NCI-H82 treated with DMSO at 0.1 percent for 48 hours (cell line): ENCODE measurements around the gene CLK1.
"Not testable (repeated sequence)": the region's sequence is repeated elsewhere in the genome, so short reads cannot be mapped to it uniquely, and the experiment has no call there.

ENCODE experiments used
- DNase-seq: peaks from one replicate; lab custom pipeline; 2025; ENCODE audit not compliant: unreplicated experiment; lab: John Stamatoyannopoulos, UW

Gene CLK1

DNA sequence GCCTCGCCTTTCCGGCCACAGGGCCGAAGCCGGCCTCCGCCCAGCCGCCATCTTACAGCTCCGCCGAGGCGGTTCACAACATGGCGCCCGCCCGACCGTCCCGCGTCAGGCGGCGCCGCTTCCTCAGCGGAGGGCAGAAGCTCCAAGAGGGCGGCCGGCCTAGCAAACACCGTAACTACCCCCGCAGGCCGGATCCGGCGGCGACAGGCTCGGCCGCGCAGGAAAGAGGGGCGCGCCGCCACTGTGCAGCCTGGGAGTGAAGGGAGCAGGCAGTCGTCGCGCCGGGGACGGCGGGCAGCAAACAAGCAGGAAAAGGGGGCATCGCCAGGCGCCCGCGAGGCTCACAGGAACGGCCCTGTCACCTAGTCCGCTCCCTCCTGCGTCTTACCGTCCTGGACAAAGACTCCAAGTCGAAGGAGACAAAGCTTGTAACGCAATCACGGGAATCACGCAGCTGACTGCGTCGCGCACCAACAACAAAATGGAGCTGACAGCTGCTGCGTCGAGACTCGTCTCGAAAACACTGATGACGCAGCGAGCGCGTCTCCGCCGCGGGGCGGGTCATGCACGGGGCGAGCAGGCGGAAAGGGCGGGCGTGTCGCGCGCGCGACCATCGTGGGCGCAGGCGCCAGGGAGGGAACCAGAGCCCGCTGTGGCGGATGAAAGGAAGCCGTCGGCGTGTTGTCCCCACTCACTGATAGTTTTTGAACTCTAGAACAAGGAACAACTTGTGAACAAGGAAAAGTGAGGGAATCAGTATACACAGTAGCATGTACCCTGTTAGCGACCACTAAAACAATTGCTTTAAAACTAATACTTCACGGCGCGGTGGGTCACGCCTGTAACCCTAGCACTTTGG is at the start of gene CLK1:
Gene CLK1, minus strand, starts transcription at position 483 of the 859 bp plus-strand sequence. CDS start 2,796 bp downstream, outside the sequence.
- DNase-seq: peak; percentile 64

DNA sequence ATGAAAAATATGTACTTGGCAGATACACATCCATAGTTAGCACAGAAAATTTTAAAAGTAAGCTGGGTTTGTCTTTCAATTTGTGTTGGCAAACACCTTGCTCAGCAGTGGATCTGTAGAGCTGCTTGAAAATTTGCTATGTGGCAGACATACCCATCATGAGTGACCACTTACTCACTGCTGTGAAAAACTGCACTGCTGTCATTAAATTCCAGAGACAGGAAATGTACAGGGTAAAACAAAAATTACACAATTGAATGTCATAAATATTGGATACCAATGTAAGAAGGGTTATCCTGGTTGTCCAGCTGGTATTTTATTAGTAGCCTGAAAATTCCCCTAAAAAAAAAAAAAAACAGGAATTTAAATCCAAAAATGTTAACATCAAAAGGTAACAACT is 49.2 kb upstream of the CLK1 start:
- no peak for DNase-seq

DNA sequence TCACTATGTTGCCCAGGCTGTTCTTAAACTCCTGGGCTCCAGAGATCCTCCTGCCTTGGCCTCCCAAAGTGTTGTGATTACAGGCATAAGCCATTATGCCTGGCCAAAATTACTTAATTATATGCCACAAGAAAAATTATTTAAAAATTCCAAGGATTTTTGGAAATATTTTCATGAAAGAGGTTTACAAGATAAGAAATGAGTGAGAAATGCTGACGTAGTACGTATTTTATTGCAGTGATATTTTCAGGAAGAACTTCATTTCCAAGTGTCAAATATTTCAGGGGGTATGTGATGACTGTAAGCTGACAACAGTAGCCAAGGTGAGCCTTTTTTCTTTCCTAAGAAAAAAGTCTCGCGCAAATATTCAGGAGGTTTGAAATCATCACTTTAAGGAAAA is 45.5 kb upstream of the CLK1 start:
- DNase-seq: no peak

DNA sequence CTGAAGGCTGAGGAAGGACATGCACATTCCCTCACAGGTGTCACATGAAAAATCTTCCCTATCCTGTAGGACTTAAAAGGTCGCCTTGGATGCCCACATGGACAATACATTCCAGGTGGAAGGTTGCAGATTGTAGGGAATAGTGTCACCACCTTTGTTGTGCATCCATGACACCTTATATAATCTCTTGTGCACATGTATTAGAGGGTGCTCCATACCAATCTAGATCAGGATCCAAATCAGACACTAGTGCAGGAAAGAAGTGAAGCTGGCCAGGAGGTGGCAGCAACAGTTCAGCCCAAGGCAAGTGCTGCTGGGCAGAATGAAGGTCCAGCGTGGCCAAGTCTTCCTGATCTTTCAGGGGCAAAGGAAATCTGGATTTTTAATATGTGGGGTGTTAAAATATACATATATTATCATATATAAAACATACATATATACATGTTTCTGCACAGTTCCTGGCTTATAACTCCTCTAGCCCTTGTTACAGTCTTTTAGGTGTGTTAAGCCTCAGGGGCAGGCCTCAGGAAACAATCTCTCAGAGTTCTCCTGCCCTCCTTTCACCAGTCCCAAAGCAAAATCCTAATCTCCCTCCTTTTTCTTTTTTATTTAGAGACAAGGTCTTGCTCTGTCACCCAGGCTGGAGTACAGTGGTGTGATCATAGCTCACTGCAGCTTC is 41.3 kb upstream of the CLK1 start:
- DNase-seq: peak; percentile 40

DNA sequence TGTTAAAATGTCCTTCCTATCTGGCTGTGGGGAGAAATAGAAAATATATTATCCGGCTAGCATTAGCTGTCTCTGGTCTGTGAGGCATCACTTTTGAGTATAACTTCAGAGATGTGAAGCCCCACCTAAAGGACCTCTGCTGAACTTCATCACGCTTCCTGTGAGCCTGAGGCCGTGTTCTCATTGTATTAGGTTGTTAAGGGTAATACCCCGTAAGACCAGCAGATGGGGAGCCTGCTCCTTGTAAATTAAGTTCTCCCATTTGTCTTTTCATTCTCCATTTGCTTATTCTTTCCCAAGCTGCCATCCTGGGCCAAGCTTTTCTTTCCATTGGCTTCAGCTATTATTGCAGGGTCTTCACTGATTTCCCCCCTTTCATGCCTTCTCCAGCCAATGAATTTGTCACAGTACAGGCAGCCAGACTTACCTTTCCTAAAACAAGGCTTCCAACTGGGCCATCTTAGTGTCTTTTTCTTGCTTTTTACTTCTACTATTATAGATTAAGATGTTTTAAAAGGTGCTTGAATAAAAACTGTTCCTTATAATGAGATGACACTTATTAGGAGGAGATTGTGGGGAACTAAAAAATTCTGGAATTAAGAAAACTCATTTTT is 37.1 kb upstream of the CLK1 start:
- peak; percentile 83 for DNase-seq

DNA sequence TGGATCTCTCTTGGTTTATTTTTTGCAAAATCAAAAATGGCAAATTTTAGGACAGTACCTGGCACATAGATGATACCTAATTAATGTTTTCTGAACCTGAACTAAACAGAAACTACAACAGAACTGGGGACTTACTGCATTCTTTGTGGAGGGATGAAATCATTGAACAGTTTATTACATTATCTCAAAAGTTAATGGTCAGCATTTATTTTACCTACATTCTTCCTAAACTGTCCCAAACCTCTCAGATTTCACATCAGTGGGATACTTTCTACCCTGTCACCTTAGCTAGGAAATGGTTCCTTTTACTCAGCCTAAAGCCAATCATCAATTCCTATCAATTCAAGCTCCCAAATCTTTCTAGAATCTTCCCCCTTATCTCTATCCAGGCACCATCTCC is 35.0 kb upstream of the CLK1 start:
- DNase-seq: no peak

DNA sequence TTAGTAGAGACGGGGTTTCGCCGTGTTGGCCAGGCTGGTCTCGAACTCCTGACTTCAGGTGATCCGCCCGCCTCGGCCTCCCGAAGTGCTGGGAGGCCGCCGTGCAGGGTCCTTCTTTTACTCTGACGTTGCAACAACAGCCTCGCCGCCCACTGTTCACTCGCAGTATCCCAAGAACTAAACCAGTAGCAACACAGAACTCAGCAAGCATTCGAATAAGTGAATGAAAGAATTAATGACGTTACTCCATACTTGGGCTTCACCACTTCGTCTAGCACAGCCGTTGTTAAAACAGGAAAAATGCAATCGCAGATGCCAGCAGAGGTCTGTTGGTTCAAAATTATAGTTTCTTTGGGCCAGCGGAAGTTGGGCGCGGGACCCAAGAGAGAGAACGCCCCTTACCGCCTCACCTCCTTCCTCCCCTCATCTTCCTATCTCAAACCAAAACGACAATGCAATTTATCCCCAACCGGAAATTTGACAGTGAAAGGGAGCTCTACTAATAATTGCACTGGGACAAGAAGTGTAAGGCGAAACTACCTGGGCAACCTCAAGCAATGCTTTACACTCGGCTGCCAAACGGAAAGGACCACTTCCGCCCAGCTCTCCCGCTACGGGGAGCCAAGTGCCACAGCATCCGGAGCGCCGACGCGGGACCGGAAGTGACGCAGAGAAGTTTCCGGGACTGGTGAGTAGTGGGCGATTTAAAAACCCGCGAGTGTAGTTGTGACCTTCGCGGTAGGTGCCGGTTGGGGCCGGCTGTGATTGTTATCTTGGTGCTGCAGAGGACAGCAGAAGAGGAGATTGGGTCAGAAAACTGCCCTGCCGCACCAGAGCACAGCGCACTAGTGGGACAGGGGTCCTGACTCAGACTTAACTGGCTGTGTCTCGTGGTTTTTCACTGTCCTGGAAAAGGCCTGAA is 24.5 kb upstream of the CLK1 start, which contains the start of the genes NIF3L1 and PPIL3:
Gene NIF3L1, plus strand, starts transcription at position 668 of the 922 bp plus-strand sequence. CDS start 2,573 bp downstream, outside the sequence.
Gene PPIL3, minus strand, starts transcription at position 374 of the 922 bp plus-strand sequence. CDS start 1,462 bp downstream, outside the sequence.
- peak; percentile 96 for DNase-seq

DNA sequence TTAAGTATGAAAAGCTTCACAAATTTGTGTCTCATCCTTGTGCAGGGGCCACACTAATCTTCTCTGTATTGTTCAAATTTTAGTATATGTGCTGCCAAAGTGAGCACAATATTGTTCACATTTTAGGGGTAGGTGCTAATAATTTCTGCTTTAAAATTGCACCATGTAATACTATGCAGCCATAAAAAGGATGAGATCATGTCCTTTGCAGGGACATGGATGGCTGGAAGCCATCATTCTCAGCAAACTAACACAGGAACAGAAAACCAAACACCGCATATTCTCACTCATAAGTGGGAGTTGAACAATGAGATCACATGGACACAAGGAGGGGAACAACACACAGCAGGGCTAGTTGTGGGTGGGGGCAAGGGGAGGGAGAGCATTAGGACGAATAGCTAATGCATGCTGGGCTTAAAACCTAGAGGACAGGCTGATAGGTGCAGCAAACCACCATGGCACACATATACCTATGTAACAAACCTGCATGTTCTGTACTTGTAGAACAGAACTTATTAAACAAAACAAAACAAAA is 17.3 kb upstream of the CLK1 start:
- not testable (repeated sequence) for DNase-seq

DNA sequence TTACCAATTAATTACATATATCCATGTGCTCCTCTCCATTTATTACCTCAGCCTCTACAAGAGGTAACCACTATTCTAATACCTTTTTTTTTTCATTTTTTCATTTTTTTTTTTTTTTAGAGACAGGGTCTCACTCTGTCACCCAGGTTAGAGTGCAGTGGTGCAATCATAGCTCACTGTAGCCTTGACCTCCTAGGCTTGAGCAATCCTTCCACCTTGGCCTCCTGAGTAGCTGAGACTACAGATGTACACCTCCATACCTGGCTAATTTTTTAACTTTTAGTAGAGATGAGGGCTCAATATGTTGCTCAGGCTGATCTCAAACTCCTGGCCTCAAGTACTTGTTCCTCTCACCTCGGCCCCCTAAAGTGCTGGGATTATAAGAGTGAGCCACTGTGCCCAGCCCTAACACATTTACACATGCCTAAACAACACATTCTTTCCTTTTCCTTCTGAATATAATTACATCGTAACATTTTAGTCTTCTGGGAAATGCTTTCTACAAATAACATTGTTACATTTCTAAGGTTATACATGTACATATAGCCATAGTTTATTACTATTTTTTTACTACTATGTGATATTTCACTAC is 13.9 kb upstream of the CLK1 start:
- DNase-seq: no peak

DNA sequence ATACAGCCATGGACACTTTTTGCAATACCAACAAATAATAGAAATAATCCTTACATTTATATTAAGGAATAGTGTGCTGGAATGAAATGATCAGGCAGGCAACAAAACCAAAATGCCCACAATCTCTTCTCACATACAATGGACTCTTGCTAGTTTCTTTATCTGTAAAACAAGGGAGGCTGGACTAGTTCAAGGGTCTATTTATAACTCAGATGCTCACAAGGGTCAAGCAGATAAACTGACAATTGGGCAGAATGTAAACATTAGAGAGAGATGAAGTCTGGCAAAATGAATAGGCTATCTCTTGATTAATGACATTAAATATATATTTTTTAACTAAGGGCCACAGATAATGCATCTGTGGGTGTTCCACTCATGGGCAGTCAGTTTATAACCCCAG is 13.0 kb upstream of the CLK1 start:
- DNase-seq: no peak

DNA sequence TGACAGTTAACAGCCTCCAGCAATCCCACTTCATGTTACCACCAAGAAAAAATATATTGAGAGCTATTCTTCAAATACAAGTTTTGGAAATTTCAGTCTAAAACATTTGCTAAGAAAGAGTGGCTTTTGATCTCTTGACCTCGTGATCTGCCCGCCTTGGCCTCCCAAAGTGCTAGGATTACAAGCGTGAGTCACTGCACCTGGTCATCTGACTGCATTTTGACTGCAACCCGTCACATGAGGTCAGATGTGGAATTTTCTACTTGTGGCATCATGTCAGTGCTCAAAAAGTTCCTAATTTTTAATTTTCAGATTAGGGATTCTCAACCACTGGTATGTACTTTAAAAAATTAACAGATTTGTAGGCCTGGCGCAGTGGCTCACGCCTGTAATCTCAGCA is 9.1 kb upstream of the CLK1 start:
- DNase-seq: no peak

DNA sequence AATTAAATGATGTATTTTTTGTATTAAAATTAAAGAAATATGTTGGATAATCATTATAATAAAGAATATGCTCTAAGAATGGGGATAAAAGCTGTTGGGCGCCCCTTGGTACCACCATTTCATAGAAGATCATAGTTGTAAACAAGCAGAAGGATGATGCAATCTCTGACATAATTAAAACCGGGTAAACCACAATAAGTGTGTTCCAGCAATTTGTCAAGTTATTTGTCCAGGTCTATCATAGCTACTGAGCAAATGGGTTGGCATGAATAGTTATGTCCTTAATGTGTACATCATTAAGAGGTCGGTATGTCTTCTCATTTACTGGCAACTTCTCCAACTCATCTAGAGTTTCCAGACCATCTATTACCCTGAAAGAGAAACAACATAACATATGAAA is 6.7 kb upstream of the CLK1 start:
- no peak for DNase-seq

DNA sequence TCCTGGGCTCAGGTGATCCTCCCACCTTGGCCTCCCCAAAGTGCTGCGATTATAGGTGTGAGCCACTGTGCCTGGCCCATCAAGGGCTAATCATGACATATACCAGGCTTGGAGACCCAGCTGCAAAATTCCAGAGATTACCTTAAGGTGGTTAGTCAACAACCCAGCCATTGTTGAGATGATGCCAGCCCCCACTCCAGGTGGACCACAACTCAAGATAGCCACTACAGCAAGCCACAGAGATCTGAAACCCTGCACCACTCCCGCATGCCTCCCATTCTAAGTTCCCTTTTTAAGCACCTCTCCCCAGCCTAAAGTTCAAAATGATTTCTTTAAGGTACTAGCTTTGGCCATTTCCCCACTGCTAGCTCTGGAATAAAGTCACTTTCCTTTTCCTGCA is 4.6 kb upstream of the CLK1 start:
- DNase-seq: no peak

DNA sequence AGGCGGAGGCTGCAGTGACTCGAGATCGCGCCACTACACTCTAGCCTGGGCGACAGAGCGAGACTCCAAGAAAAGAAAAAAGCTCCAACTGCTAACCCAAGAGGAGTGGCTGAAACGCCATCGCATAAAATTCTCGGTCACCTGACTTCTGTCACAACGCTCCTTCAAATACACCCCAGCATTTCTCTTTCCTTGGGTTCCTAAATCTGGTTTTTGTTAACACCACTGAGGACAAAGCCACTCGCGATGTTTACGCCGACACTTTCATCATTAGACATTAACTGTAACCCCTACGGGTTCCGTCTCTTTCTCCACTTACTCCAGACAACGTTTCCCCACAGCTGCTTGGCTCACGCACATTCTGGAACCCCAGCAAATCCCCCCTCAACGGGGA is 679 bp downstream of the CLK1 start:
- DNase-seq: no peak

DNA sequence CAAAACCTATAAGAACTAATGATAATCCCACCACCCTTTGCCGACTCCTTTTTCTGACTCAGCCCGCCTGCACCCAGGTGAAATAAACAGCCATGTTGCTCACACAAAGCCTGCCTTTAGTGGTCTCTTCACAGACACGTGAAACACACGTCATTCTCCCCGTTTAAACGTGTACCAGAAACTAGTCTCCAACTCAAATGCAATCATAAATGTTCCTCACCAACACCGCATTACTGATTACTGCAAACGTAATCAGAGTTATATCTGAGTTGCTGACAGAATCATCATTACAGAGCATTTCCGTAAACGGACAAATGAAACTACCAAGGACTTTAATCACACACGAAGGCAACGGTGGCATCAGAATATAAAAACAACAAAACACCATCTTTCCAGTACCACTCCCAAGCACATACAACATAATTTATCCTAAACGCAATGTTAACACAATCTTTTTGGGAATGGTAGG is 1.9 kb downstream of the CLK1 start:
- DNase-seq: no peak

DNA sequence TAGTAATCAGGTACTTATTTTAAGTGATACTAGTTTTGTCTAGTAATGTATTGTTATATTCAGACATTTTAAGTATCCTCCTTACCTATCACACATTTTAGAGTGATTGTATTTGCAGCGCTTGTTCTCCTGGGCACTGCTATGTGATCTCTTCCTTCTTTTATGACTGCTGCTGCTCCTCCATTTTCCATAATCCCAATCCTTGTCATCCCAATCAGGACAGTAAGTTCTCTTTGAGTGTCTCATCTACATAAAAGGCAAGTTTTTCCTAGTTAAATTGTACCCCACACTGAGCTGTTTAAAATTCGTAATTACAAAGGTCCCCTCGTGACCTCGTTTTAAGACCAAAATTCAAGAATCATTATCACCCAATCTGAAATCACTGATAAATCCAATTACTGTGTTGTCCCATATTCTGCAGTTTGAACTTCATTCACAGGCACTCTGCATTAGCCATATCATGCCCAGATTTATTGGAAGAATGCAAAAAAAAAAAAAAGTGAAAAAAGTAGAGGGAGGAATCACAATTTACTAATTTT is 2.8 kb downstream of the CLK1 start:
- no peak for DNase-seq

DNA sequence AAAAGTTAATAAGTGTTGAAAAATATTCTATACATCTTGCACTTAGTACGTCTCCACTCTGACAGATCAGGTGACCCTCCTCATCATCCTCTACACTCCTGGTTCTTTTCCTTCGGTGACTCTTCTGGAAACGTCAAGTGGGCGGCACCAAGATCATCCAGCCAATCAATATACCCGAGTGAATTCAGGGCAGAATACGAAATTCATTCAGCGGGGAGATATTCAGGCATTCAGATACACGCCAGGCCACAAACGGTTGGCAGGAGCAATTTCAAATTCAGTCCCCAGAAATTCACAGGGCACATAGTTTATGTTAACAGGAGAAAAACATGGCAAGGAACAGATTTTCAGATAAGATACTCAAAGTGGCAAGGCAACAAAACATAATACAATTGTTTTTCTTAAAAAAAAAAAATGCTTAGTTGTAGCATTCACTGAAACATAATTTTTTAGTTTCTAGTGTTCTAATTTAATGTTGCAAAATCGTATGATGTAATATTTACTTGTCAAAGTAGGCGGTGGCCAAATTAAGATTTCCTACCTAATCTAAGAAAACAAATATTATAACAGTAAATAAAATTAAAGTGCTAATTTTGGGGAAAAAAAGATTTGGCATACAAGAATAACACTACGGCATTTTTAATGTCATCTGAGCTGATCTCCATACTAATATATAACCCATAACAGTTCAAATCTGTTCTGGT is 4.2 kb downstream of the CLK1 start:
- no peak for DNase-seq

DNA sequence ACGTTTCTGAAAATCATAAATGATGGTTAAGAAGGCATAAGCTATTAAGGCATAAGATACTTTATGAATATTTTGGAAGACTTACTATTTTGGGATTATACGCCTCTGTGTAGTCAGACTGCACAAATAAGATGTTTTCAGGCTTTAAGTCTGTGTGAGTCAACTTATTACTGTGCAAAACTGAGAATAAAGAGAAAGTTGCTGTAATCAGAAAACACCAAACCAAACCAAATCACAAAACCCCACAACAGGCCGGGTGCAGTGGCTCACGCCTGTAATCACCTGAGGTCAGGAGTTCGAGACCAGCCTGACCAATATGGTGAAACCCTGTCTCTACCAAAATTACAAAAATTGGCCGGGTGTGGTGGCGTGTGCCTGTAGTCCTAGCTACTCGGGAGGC is 7.7 kb downstream of the CLK1 start:
- DNase-seq: no peak

DNA sequence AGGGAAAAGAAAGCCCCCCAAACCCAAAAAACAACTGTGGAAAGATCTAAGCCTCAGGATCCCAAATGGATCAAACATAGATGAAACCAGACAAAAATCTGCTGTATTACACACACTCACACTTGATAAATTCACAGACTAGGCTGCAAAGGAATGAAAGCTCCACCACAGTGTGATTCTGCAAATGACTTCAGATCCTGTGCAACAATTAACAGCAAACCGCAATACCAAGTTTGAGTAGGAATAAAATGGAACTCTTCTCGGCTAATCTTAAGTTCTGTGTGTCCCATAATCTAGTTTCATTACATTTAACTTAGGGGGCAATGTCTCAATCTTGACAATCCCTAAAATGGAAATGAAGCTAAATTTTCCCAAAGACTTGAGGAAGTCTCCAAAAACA is 11.9 kb downstream of the CLK1 start:
- DNase-seq: no peak
